IMR-90 (cell line): ENCODE results near the gene LARGE2. TPM values are rescaled to one million over a fixed set of nuclear protein-coding genes. Genes with fewer than 3 reads are reported as not detected.

ENCODE experiments used
- ATAC-seq: fragments of 200-7000 bp; cut with Tn5 transposase; 2 replicates; pipeline ENCODE4 v1.9.1; 2020; ENCODE audit warnings: low read depth, mild to moderate bottlenecking, moderate library complexity
- BruUV-seq: library from RNA; stranded (reverse); fragments of 400-500 nt; replicated peaks from 2 replicates; lab custom pipeline; 2021; lab: Mats Ljungman, UMichigan
- CTCF ChIA-PET: fragments of 300-600 bp; formaldehyde crosslinking; extraction: SDS; loops from one replicate; lab custom pipeline; 2021; ENCODE audit warnings: antibody characterized with exemption; lab: Yijun Ruan, JAX
- POLR2A ChIA-PET: fragments of 300-600 bp; sonication (Branson Sonifier 250); formaldehyde crosslinking; loops from one replicate; lab custom pipeline; 2022; ENCODE audit warnings: antibody characterized with exemption; ENCODE audit not compliant: unreplicated experiment; lab: Charles Lee
- DNase-seq: peaks from one replicate; pipeline ENCODE4 v3.0.0; 2013
- H2AFZ ChIP-seq: replicated peaks from 2 replicates; pipeline ENCODE3; 2013; ENCODE audit warnings: low read length, mild to moderate bottlenecking; ENCODE audit not compliant: poor library complexity
- H2AK5ac ChIP-seq: 2 replicates; pipeline ENCODE4 v1.6.1; 2013; ENCODE audit warnings: low read depth, low read length, inconsistent platforms
- H2AK9ac ChIP-seq: replicated peaks from 2 replicates; pipeline ENCODE3; 2013; ENCODE audit warnings: mild to moderate bottlenecking, low read depth, low read length, moderate library complexity; ENCODE audit not compliant: poor library complexity
- H2BK120ac ChIP-seq: 2 replicates; pipeline ENCODE4 v1.6.1; 2013; ENCODE audit warnings: low read depth, low read length, inconsistent platforms
- H2BK15ac ChIP-seq: 3 replicates; pipeline ENCODE4 v1.6.1; 2013; ENCODE audit warnings: low read depth, low read length, inconsistent platforms
- H2BK20ac ChIP-seq: 2 replicates; pipeline ENCODE4 v1.6.1; 2013; ENCODE audit warnings: low read depth, mild to moderate bottlenecking, inconsistent platforms, low read length, moderate library complexity
- H2BK5ac ChIP-seq: 2 replicates; pipeline ENCODE4 v1.6.1; 2013; ENCODE audit warnings: mild to moderate bottlenecking, low read depth, low read length, inconsistent platforms; ENCODE audit not compliant: poor library complexity, severe bottlenecking
- H3K14ac ChIP-seq: replicated peaks from 2 replicates; pipeline ENCODE4 v1.6.1; 2013; ENCODE audit warnings: low read depth, low read length, inconsistent platforms
- H3K18ac ChIP-seq: 2 replicates; pipeline ENCODE4 v1.6.1; 2013; ENCODE audit warnings: low read depth, low read length, control low read depth
- H3K23ac ChIP-seq: 2 replicates; pipeline ENCODE4 v1.6.1; 2013; ENCODE audit warnings: low read depth, low read length, inconsistent platforms
- H3K27ac ChIP-seq: 2 replicates; pipeline ENCODE4 v1.5.1; 2013; ENCODE audit warnings: mild to moderate bottlenecking, control low read depth, low read length; ENCODE audit not compliant: insufficient read depth
- H3K27me3 ChIP-seq: 2 replicates; pipeline ENCODE4 v1.6.1; 2013; ENCODE audit warnings: low read length; ENCODE audit not compliant: control insufficient read depth, insufficient read depth
- H3K36me3 ChIP-seq: 2 replicates; pipeline ENCODE4 v1.6.1; 2013; ENCODE audit warnings: low read length, mixed read lengths; ENCODE audit not compliant: control insufficient read depth, insufficient read depth
- H3K4ac ChIP-seq: 2 replicates; pipeline ENCODE4 v1.6.1; 2013; ENCODE audit warnings: low read depth, low read length, inconsistent platforms
- H3K4me1 ChIP-seq: 2 replicates; pipeline ENCODE4 v1.6.1; 2013; ENCODE audit warnings: low read length, mixed read lengths; ENCODE audit not compliant: control insufficient read depth, insufficient read depth
- H3K4me2 ChIP-seq: 2 replicates; pipeline ENCODE4 v1.6.1; 2013; ENCODE audit warnings: low read depth, mild to moderate bottlenecking, control low read depth, low read length, moderate library complexity
- H3K4me3 ChIP-seq: 2 replicates; pipeline ENCODE4 v1.5.1; 2013; ENCODE audit warnings: low read depth, mild to moderate bottlenecking, control low read depth, low read length, moderate library complexity; ENCODE audit not compliant: insufficient read depth
- H3K56ac ChIP-seq: 2 replicates; pipeline ENCODE4 v1.6.1; 2013; ENCODE audit warnings: low read length, inconsistent platforms; ENCODE audit not compliant: insufficient read depth; ENCODE audit errors: extremely low read depth
- H3K79me1 ChIP-seq, 2 experiments: 2 replicates each; pipeline ENCODE4 v1.6.1; 2013; ENCODE audit warnings: low read length in 2 of 2, inconsistent platforms in 1 of 2, low read depth in 1 of 2
- H3K9ac ChIP-seq: 2 replicates; pipeline ENCODE4 v1.6.1; 2013; ENCODE audit warnings: low read depth, low read length, control low read depth
- H3K9me1 ChIP-seq: 2 replicates; pipeline ENCODE4 v1.6.1; 2013; ENCODE audit warnings: low read length, inconsistent platforms; ENCODE audit not compliant: insufficient read depth
- H3K9me3 ChIP-seq: 2 replicates; pipeline ENCODE4 v1.6.1; 2013; ENCODE audit warnings: low read length; ENCODE audit not compliant: control insufficient read depth, insufficient read depth
- H4K20me1 ChIP-seq: 2 replicates; pipeline ENCODE4 v1.6.1; 2013; ENCODE audit warnings: low read length, inconsistent platforms; ENCODE audit not compliant: insufficient read depth
- H4K5ac ChIP-seq: 2 replicates; pipeline ENCODE4 v1.6.1; 2013; ENCODE audit warnings: mild to moderate bottlenecking, low read depth, low read length, control low read depth
- H4K8ac ChIP-seq, 2 experiments: 2 replicates each; pipeline ENCODE4 v1.6.1; 2013; ENCODE audit warnings: low read depth in 2 of 2, low read length in 2 of 2, control low read depth in 1 of 2, inconsistent platforms in 1 of 2
- H4K91ac ChIP-seq: 2 replicates; pipeline ENCODE4 v1.6.1; 2013; ENCODE audit warnings: low read depth, low read length, inconsistent platforms; ENCODE audit not compliant: insufficient read depth
- BHLHE40 ChIP-seq: fragments of 150-350 bp; IDR thresholded peaks from 2 replicates; pipeline ENCODE4 v1.6.1; 2016; ENCODE audit warnings: mild to moderate bottlenecking, low read depth, low read length
- CEBPB ChIP-seq: IDR thresholded peaks from 2 replicates; pipeline ENCODE4 v1.6.1; 2012; ENCODE audit warnings: low read depth, low read length, improper control_type of control experiment
- CHD1 ChIP-seq: IDR thresholded peaks from 2 replicates; pipeline ENCODE4 v1.6.1; 2012; ENCODE audit warnings: low read depth, low read length, improper control_type of control experiment
- CTCF ChIP-seq: conservative IDR thresholded peaks from 2 replicates; pipeline ENCODE4 v1.5.1; 2012; ENCODE audit warnings: mild to moderate bottlenecking, low read depth, low read length, improper control_type of control experiment
- ELK1 ChIP-seq: fragments of 150-350 bp; IDR thresholded peaks from 2 replicates; pipeline ENCODE4 v1.6.1; 2016; ENCODE audit warnings: low read depth, mild to moderate bottlenecking, low read length, moderate library complexity, borderline replicate concordance
- FOS ChIP-seq: fragments of 150-350 bp; IDR thresholded peaks from 2 replicates; pipeline ENCODE4 v1.6.1; 2016; ENCODE audit warnings: low read depth, low read length
- MAFK ChIP-seq: IDR thresholded peaks from 2 replicates; pipeline ENCODE4 v1.6.1; 2012; ENCODE audit warnings: low read depth, low read length, improper control_type of control experiment
- MAZ ChIP-seq: IDR thresholded peaks from 2 replicates; pipeline ENCODE4 v1.6.1; 2012; ENCODE audit warnings: low read depth, mild to moderate bottlenecking, low read length, improper control_type of control experiment, moderate library complexity, borderline replicate concordance
- MXI1 ChIP-seq: IDR thresholded peaks from 2 replicates; pipeline ENCODE4 v1.6.1; 2012; ENCODE audit warnings: low read depth, mild to moderate bottlenecking, low read length, moderate library complexity, borderline replicate concordance
- NFE2L2 ChIP-seq: fragments of 150-350 bp; IDR thresholded peaks from 2 replicates; pipeline ENCODE4 v1.6.1; 2016; ENCODE audit warnings: low read depth, mild to moderate bottlenecking, low read length
- POLR2A ChIP-seq: IDR thresholded peaks from 2 replicates; pipeline ENCODE4 v1.6.1; 2012; ENCODE audit warnings: mild to moderate bottlenecking, low read depth, low read length
- RAD21 ChIP-seq: IDR thresholded peaks from 2 replicates; pipeline ENCODE4 v1.6.1; 2012; ENCODE audit warnings: low read length, improper control_type of control experiment
- RCOR1 ChIP-seq: IDR thresholded peaks from 2 replicates; pipeline ENCODE4 v1.6.1; 2012; ENCODE audit warnings: mild to moderate bottlenecking, low read length, improper control_type of control experiment; ENCODE audit not compliant: insufficient replicate concordance
- RFX5 ChIP-seq: IDR thresholded peaks from 2 replicates; pipeline ENCODE4 v1.8.0; 2012; ENCODE audit warnings: low read depth, mild to moderate bottlenecking, low read length, moderate library complexity
- SMC3 ChIP-seq: fragments of 150-350 bp; IDR thresholded peaks from 2 replicates; pipeline ENCODE4 v1.6.1; 2016; ENCODE audit warnings: low read depth, mild to moderate bottlenecking, antibody characterized with exemption, low read length, moderate library complexity
- USF2 ChIP-seq: fragments of 150-350 bp; IDR thresholded peaks from 2 replicates; pipeline ENCODE4 v1.6.1; 2017; ENCODE audit warnings: mild to moderate bottlenecking, antibody characterized with exemption, low read length, low read depth
- WGBS, 2 experiments: methylation state at CpG; one replicate each; pipeline versions ENCODE4 v1.1.5 to v1.1.7; 2013; ENCODE audit warnings: missing lambda C conversion rate in 2 of 2; ENCODE audit not compliant: insufficient read length in 1 of 2; ENCODE audit errors: extremely low coverage in 2 of 2; 5-methylcytosine and 5-hydroxymethylcytosine counted together
- dilution Hi-C: fragments of 300-500 bp; cut with HindIII; formaldehyde crosslinking; loops from one replicate; pipeline ENCODE4 v1.14.3; 2018; ENCODE audit warnings: low sequenced_read_pairs; ENCODE audit not compliant: unreplicated experiment
- in situ Hi-C: fragments of 300-500 bp; cut with MboI; formaldehyde crosslinking; loops from 3 replicates; pipeline ENCODE4 v1.14.3; 2019; ENCODE audit warnings: low sequenced_read_pairs, inconsistent platforms, mixed read lengths
- intact Hi-C: fragments of 100-400 bp; cut with micrococcal nuclease; formaldehyde crosslinking; loops from 2 replicates; pipeline ENCODE4 v1.10.0; 2022
- polyA plus RNA-seq, 3 experiments: library from polyadenylated mRNA; depleted of rRNA; stranded (reverse); fragments of >200 nt; gene quantifications; 2 replicates each; pipeline ENCODE4 v1.2.3, GENCODE V29; 2012; ENCODE audit warnings: low replicate concordance in 1 of 3
- total RNA-seq: library from RNA; depleted of rRNA; stranded (reverse); fragments of >200 nt; gene quantifications from 2 replicates; pipeline ENCODE4 v1.2.3, GENCODE V29; 2012

The LARGE2 gene
- total and polyA plus RNA-seq, 2 of the 4 experiments (the other 2 are of a cell fraction), result 0.03 TPM; not detected in 1

GRCh38 chr11:45926001-45926401, 3.5 kb downstream of the LARGE2 start:
- no peak overlapping the region for H2AK9ac ChIP-seq
- no peak overlapping the region for H2BK15ac ChIP-seq
- H3K79me1 ChIP-seq, result no peaks in the 10 kb centered on the region
- H3K36me3 ChIP-seq, result peaks cover 4% of the 10 kb centered on the region; the same call in 1 of the 2 replicates
- DNase-seq, result no peak
- no TSS peak for BruUV-seq
- no peak overlapping the region for H2BK5ac ChIP-seq
- H3K18ac ChIP-seq, result no peak overlapping the region
- no peak overlapping the region for H3K9ac ChIP-seq
- H3K14ac ChIP-seq, result no peak overlapping the region
- ChIA-PET CTCF (no interaction called here), POLR2A (interaction anchor here (0.6 kb wide), 1 partner anchor 11 kb away, joined by 3 read pairs; no protein-coding TSS in a partner anchor)
- no peak for ATAC-seq
- no peak overlapping the region for H2BK120ac ChIP-seq
- no peak overlapping the region for H3K56ac ChIP-seq
- no peak overlapping the region for H3K23ac ChIP-seq
- no peak overlapping the region for H3K4me3 ChIP-seq
- H2AFZ ChIP-seq, result no peak overlapping the region
- intact Hi-C loops, result no loop called here
- peaks cover 7% of the 10 kb centered on the region for H4K20me1 ChIP-seq
- no peak overlapping the region for H3K4me2 ChIP-seq
- dilution Hi-C loops, result no loop called here
- no peak overlapping the region for H4K8ac ChIP-seq
- H4K91ac ChIP-seq, result no peak overlapping the region
- in situ Hi-C loops, result no loop called here
- WGBS, 2 experiments, result 48% methylated on average over 4 of the region's 12 CpGs; no CpG with 5 or more reads in 1 of the 2 experiments
- H3K27ac ChIP-seq, result no peak overlapping the region
- peaks cover 46% of the 10 kb centered on the region for H3K27me3 ChIP-seq
- H3K9me3 ChIP-seq, result no peaks in the 10 kb centered on the region
- no peak overlapping the region for H2BK20ac ChIP-seq
- H2AK5ac ChIP-seq, result no peak overlapping the region
- TF ChIP-seq NFE2L2 (no peak), CHD1 (no peak), MAFK (no peak), MXI1 (no peak), CTCF (no peak), MAZ (no peak), BHLHE40 (no peak), SMC3 (no peak), USF2 (no peak), RAD21 (no peak), RFX5 (no peak), ELK1 (no peak), RCOR1 (no peak), CEBPB (no peak), FOS (no peak), POLR2A (no peak)
- H3K4me1 ChIP-seq, result no peaks in the 10 kb centered on the region; the same call in 1 of the 2 replicates
- no peak overlapping the region for H4K5ac ChIP-seq
- no peaks in the 10 kb centered on the region for H3K9me1 ChIP-seq
- H3K4ac ChIP-seq, result no peak overlapping the region
